OCI-LY7 (cell line): Measurements from ENCODE around the gene FAM20A.

ENCODE experiments used
- CTCF ChIP-seq: fragments of 200-600 bp; sonication (generic); conservative IDR thresholded peaks from 2 replicates; pipeline ENCODE4 v1.5.1; 2014; ENCODE audit warnings: mild to moderate bottlenecking, antibody characterized with exemption, low read length, moderate library complexity, mixed read lengths
- EZH2phosphoT487 ChIP-seq: fragments of 200-600 bp; sonication (generic); IDR thresholded peaks from 2 replicates; pipeline ENCODE4 v1.6.1; 2018; ENCODE audit warnings: low read depth, borderline replicate concordance, mild to moderate bottlenecking, mixed run types, antibody characterized with exemption, low read length, moderate library complexity, mixed read lengths

GRCh38 chr17:68578236-68578635 is 22.9 kb downstream of the FAM20A start:
- no peak for TF ChIP-seq CTCF
- TF ChIP-seq EZH2phosphoT487, result no peak
